GM06990 (cell line): ENCODE results near the gene GSTT2.
A peak's percentile ranks its signal among the peaks of the same experiment; 100 is the strongest.
"Not testable (repeated sequence)": the region's sequence is repeated elsewhere in the genome, so short reads cannot be mapped to it uniquely, and the experiment has no call there.

Experiments used
- DNase-seq: peaks from one replicate; pipeline ENCODE4 v3.0.0-alpha.2; 2011; ENCODE audit not compliant: insufficient read length; ENCODE audit errors: extremely low read depth
- H3K27me3 ChIP-seq: replicated peaks from 2 replicates; pipeline ENCODE4 v1.6.0; 2011; ENCODE audit warnings: low read length; ENCODE audit not compliant: control insufficient read depth, insufficient read depth
- H3K36me3 ChIP-seq: 2 replicates; pipeline ENCODE4 v1.5.1; 2011; ENCODE audit warnings: low read length; ENCODE audit not compliant: control insufficient read depth, insufficient read depth
- H3K4me3 ChIP-seq: replicated peaks from 2 replicates; pipeline ENCODE4 v1.5.1; 2011; ENCODE audit warnings: low read depth, mild to moderate bottlenecking, control low read depth, low read length
- TF ChIP-seq, protein P1 (sequence below): IDR thresholded peaks from 2 replicates; pipeline ENCODE4 v1.5.1; 2011; ENCODE audit warnings: low read length, control low read depth, mild to moderate bottlenecking, inconsistent platforms; ENCODE audit not compliant: insufficient read depth, poor library complexity, severe bottlenecking

The GSTT2 gene

DNA sequence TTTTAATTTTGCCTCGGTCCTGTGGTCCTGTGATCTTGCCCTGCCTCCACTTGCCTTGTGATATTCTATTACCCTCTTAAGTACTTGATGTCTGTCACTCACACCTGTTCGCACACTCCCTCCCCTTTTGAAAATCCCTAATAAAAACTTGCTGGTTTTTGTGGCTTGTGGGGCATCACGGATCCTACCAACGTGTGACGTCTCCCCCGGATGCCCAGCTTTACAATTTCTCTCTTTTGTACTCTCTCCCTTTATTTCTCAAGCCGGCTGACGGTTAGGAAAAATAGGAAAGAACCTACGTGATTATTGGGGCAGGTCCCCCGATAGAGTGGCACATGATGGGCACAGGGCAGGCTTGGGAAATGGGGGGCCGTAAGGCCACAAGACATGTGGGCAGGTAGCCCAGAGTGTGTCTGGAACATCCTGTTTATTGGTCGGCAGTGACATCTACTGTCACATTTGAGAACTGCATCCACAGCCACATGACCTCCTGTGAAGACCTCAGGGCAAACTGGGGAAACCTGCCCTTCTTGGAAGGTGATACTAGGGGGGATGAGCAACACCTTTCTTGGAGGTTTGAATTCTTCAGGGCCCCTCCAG, 23.5 kb upstream of the GSTT2 start:
- TF ChIP-seq, protein P1, sequence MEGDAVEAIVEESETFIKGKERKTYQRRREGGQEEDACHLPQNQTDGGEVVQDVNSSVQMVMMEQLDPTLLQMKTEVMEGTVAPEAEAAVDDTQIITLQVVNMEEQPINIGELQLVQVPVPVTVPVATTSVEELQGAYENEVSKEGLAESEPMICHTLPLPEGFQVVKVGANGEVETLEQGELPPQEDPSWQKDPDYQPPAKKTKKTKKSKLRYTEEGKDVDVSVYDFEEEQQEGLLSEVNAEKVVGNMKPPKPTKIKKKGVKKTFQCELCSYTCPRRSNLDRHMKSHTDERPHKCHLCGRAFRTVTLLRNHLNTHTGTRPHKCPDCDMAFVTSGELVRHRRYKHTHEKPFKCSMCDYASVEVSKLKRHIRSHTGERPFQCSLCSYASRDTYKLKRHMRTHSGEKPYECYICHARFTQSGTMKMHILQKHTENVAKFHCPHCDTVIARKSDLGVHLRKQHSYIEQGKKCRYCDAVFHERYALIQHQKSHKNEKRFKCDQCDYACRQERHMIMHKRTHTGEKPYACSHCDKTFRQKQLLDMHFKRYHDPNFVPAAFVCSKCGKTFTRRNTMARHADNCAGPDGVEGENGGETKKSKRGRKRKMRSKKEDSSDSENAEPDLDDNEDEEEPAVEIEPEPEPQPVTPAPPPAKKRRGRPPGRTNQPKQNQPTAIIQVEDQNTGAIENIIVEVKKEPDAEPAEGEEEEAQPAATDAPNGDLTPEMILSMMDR = peak; percentile 60
- DNase-seq, H3K4me3 ChIP-seq: not testable (repeated sequence)

DNA sequence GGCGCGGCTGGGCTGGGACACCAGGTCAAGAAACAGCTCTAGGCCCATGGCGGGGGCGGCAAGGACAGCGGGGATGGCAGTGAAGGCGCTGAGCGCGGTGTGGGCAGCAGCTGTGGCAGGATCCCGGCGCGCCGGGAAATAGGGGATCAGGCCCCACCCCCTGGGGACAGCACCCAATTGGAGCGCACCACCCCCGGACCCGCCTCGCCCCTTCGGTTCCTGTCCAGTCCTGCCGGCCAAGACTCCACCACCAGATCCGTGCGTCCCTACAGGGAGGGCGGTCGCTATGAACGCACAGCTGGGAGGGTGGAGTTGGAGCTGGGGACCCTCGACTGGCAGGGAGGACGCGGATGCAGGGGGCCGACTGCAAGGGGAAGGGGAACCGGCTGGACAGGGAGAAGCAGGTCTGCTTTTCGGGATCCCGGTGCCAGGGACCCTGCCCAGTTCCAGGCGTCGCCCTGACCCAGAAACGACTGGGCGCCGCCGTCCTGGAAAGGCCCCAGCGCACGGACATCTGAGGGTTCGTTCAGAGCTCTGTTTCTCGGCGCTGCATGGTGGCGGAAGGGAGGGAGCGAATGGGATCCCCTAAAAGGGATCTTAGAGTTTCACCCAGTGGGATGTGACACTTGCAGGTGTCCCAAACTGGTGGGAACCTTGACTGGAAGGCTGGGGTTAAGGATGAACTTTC, 18.7 kb upstream of the GSTT2 start, which contains the start of gene GSTT2B:
GSTT2B (minus strand) TSS at position 112 of the 688 bp plus-strand sequence; CDS start at position 48, 64 bp downstream.
- DNase-seq, H3K4me3 ChIP-seq, H3K36me3 ChIP-seq, H3K27me3 ChIP-seq: not testable (repeated sequence)

More for the DNA sequence above, 23.5 kb upstream of the GSTT2 start:
- H3K27me3 ChIP-seq, H3K36me3 ChIP-seq: not testable (repeated sequence)

DNA sequence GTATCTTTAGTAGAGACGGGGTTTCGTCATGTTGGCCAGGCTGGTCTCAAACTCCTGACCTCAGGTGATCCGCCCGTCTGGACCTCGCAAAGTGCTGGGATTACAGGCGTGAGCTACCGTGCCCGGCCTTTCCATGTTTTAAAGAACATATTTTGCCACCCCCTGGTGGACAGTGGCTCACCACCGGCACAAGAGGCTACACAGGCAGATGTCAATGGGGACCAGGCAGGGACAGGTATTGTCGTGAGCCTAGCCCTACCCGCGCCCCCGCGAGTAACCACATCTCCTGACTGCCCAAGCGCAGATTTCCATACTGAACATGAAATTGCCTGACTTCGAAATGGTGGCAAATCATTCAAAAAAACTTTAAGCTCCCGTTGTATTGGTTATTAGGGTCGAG, 13.8 kb upstream of the GSTT2 start:
- not testable (repeated sequence) for DNase-seq, H3K4me3 ChIP-seq, H3K27me3 ChIP-seq
- peaks cover 16% of the 10 kb centered on the region for H3K36me3 ChIP-seq

DNA sequence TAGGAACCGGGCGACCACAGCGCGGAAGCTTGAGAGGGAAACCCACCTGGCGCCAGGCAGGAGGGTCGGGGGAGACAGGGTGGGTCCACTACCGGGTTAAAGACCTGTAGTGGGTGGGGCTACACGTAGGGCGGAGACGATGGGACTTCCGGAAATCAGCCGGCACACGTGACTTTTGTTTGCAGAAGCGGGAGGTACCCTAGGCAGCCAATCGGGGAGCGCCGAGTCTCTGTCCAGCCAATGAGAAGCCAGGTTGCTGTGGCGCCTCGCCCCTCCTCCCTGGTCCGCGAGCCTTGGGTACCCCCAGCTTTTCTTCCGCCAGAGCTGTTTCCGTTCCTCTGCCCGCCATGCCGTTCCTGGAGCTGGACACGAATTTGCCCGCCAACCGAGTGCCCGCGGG, 13.4 kb upstream of the GSTT2 start, which contains the start of gene DDTL:
DDTL (plus strand) TSS at position 321 of the 400 bp plus-strand sequence; CDS start at position 348, 27 bp downstream.
- H3K4me3 ChIP-seq, H3K27me3 ChIP-seq, DNase-seq: not testable (repeated sequence)
- H3K36me3 ChIP-seq = peaks cover 20% of the 10 kb centered on the region

GRCh38 chr22:23969071-23969470, 10.9 kb upstream of the GSTT2 start:
- no peak overlapping the region for H3K4me3 ChIP-seq
- H3K36me3 ChIP-seq = peaks cover 21% of the 10 kb centered on the region
- DNase-seq = no peak
- H3K27me3 ChIP-seq = no peaks in the 10 kb centered on the region
- TF ChIP-seq, protein P1 = no peak

GRCh38 chr22:23970201-23970641, 9.7 kb upstream of the GSTT2 start:
- Histone ChIP-seq H3K36me3 (peaks cover 21% of the 10 kb centered on the region), H3K4me3 (no peak overlapping the region), H3K27me3 (no peaks in the 10 kb centered on the region)
- TF ChIP-seq, protein P1 = no peak
- no peak for DNase-seq

- TF ChIP-seq, protein P1 = no peak
- Histone ChIP-seq H3K36me3 (peaks cover 21% of the 10 kb centered on the region), H3K4me3 (no peak overlapping the region), H3K27me3 (no peaks in the 10 kb centered on the region)
- no peak for DNase-seq
These were observed 9.0 kb upstream of the GSTT2 start for GRCh38 chr22:23970816-23971486.

DNA sequence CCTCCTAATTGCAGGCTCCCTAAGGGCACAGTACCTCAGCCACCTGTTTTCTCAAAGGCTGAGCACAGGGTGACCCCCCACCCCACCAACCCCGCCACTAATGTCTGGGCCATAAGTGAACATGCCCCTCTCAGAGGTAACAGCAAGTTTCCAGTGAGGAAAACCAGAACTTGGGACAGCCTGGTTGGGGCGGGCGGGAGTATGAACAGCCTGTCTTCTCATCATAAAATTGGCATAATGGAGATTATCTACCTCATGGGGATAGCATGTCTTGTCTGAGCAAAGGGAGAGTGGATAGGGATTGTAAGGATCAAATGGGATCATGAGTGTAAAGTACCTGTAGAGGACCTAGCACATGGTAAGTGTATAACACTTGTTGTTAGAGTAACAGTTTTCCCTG, 8.0 kb upstream of the GSTT2 start:
- DNase-seq, H3K4me3 ChIP-seq, H3K27me3 ChIP-seq: not testable (repeated sequence)
- peaks cover 21% of the 10 kb centered on the region for H3K36me3 ChIP-seq

DNA sequence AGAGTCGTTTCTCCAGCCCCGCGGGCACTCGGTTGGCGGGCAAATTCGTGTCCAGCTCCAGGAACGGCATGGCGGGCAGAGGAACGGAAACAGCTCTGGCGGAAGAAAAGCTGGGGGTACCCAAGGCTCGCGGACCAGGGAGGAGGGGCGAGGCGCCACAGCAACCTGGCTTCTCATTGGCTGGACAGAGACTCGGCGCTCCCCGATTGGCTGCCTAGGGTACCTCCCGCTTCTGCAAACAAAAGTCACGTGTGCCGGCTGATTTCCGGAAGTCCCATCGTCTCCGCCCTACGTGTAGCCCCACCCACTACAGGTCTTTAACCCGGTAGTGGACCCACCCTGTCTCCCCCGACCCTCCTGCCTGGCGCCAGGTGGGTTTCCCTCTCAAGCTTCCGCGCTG, 5.6 kb upstream of the GSTT2 start, which contains the start of gene DDT:
DDT (minus strand) TSS at position 97 of the 400 bp plus-strand sequence; CDS start at position 70, 27 bp downstream.
- peaks cover 19% of the 10 kb centered on the region for H3K36me3 ChIP-seq
- not testable (repeated sequence) for H3K4me3 ChIP-seq, DNase-seq, H3K27me3 ChIP-seq
